ENCODE results near the gene PRUNE1.

PRUNE1 gene

GRCh38 chr1:151005729-151006319, 2.4 kb upstream of the PRUNE1 start:
- no peak for DNase-seq (ENCODE audit: low read depth)

- no peak for DNase-seq (ENCODE audit: low read depth)
These were observed 1.8 kb upstream of the PRUNE1 start, which contains the start of gene MINDY1 for GRCh38 chr1:151006327-151007052. MINDY1 (minus strand) TSS chr1:151006902; CDS start chr1:151002617, 4,285 bp downstream.

- DNase-seq (ENCODE audit: low read depth): no peak
These were observed 401 bp upstream of the PRUNE1 start for GRCh38 chr1:151007853-151008243.

- no peak for DNase-seq (ENCODE audit: low read depth)
These were observed 948 bp downstream of the PRUNE1 start for GRCh38 chr1:151009206-151009587.

GRCh38 chr1:151009674-151010345, 1.6 kb downstream of the PRUNE1 start:
- no peak for DNase-seq (ENCODE audit: low read depth)

GRCh38 chr1:151010346-151010726, 2.1 kb downstream of the PRUNE1 start:
- DNase-seq (ENCODE audit: low read depth): no peak

- no peak for DNase-seq (ENCODE audit: low read depth)
These were observed 3.1 kb downstream of the PRUNE1 start for GRCh38 chr1:151011154-151011850.

GRCh38 chr1:151012684-151013471, 4.6 kb downstream of the PRUNE1 start:
- no peak for DNase-seq (ENCODE audit: low read depth)

GRCh38 chr1:151013518-151013917, 5.3 kb downstream of the PRUNE1 start:
- DNase-seq (ENCODE audit: low read depth): no peak

- peak; percentile 72 for DNase-seq (ENCODE audit: low read depth)
These were observed 16.4 kb downstream of the PRUNE1 start for GRCh38 chr1:151024540-151025146.

GRCh38 chr1:151026460-151026859, 18.2 kb downstream of the PRUNE1 start:
- no peak for DNase-seq (ENCODE audit: low read depth)

GRCh38 chr1:151032164-151032563, 23.9 kb downstream of the PRUNE1 start:
- DNase-seq (ENCODE audit: low read depth): no peak

GRCh38 chr1:151035167-151035566, 26.9 kb downstream of the PRUNE1 start:
- no peak for DNase-seq (ENCODE audit: low read depth)

- DNase-seq (ENCODE audit: low read depth): no peak
These were observed 28.1 kb downstream of the PRUNE1 start, which contains the start of gene BNIPL for GRCh38 chr1:151036356-151036755. BNIPL (plus strand) TSS chr1:151036586; CDS start chr1:151036726, 140 bp downstream.

GRCh38 chr1:151037032-151037431, 28.8 kb downstream of the PRUNE1 start:
- no peak for DNase-seq (ENCODE audit: low read depth)

- no peak for DNase-seq (ENCODE audit: low read depth)
These were observed 31.3 kb downstream of the PRUNE1 start for GRCh38 chr1:151039521-151039920.

GRCh38 chr1:151043163-151043562, 34.9 kb downstream of the PRUNE1 start:
- no peak for DNase-seq (ENCODE audit: low read depth)

- DNase-seq (ENCODE audit: low read depth): peak; percentile 56
These were observed 39.3 kb downstream of the PRUNE1 start, which contains the start of gene C1orf56 for GRCh38 chr1:151047591-151047924. C1orf56 (plus strand) TSS chr1:151047751; CDS start chr1:151047848, 97 bp downstream.

GRCh38 chr1:151047925-151048644, 39.8 kb downstream of the PRUNE1 start:
- peak; percentile 33 for DNase-seq (ENCODE audit: low read depth)

- no peak for DNase-seq (ENCODE audit: low read depth)
These were observed 40.4 kb downstream of the PRUNE1 start for GRCh38 chr1:151048645-151049032.

GRCh38 chr1:151049458-151049857, 41.2 kb downstream of the PRUNE1 start:
- DNase-seq (ENCODE audit: low read depth): no peak
